SK-N-SH (cell line): ENCODE data around the gene LILRA6. TPM values are rescaled to one million over a fixed set of nuclear protein-coding genes. Genes with fewer than 3 reads are reported as not detected.
"Not testable (repeated sequence)": the region's sequence is repeated elsewhere in the genome, so short reads cannot be mapped to it uniquely, and the experiment has no call there.

ENCODE experiments used
- CTCF ChIA-PET: fragments of 300-600, 350-600 bp; formaldehyde crosslinking; extraction: SDS; loops from one replicate; lab custom pipeline; 2021; lab: Yijun Ruan, JAX
- POLR2A ChIA-PET: fragments of 350-600 bp; sonication (Branson Sonifier 250); formaldehyde crosslinking; extraction: SDS; loops from one replicate; lab custom pipeline; 2020; ENCODE audit warnings: antibody characterized with exemption, inconsistent platforms; lab: Yijun Ruan, JAX
- DNase-seq: peaks from one replicate; pipeline ENCODE4 v3.0.0; 2012
- H2AFZ ChIP-seq: fragments of 200-600 bp; sonication (generic); 2 replicates; pipeline ENCODE4 v1.8.1; 2016; ENCODE audit warnings: antibody characterized with exemption, mild to moderate bottlenecking, low read depth
- H3F3A ChIP-seq: fragments of 200-600 bp; sonication (generic); replicated peaks from 2 replicates; pipeline ENCODE3; 2016; ENCODE audit warnings: antibody characterized with exemption, mild to moderate bottlenecking; ENCODE audit not compliant: insufficient read depth
- H3K27ac ChIP-seq, 2 experiments: fragments of 200-500 bp in 1 of 2; fragments of 200-600 bp in 1 of 2; sonication (Bioruptor generic) in 1 of 2; sonication (generic), shearing (Covaris generic) in 1 of 2; 2 replicates each; pipeline versions ENCODE4 v1.5.1 to v1.6.1; 2014 to 2016; ENCODE audit warnings: low read depth in 2 of 2, inconsistent platforms in 1 of 2, low read length in 1 of 2, mild to moderate bottlenecking in 1 of 2, mixed read lengths in 1 of 2
- H3K27me3 ChIP-seq: fragments of 200-600 bp; sonication (generic), shearing (Covaris generic); 2 replicates; pipeline ENCODE4 v1.6.1; 2016; ENCODE audit warnings: mixed run types; ENCODE audit not compliant: insufficient read depth
- H3K36me3 ChIP-seq, 2 experiments: fragments of 200-500 bp in 1 of 2; fragments of 200-600 bp in 1 of 2; sonication (Bioruptor generic) in 1 of 2; sonication (generic) in 1 of 2; replicated peaks in 1 of 2; 2 replicates each; pipeline versions ENCODE3 to v1.5.1; 2014 to 2016; ENCODE audit warnings: low read length in 1 of 2, mild to moderate bottlenecking in 1 of 2; ENCODE audit not compliant: insufficient read depth in 2 of 2, control insufficient read depth in 1 of 2
- H3K4me1 ChIP-seq, 2 experiments: fragments of 200-500 bp in 1 of 2; fragments of 200-600 bp in 1 of 2; sonication (Bioruptor generic) in 1 of 2; sonication (generic), shearing (Covaris generic) in 1 of 2; 2 replicates each; pipeline versions ENCODE4 v1.5.1 to v1.6.1; 2014 to 2016; ENCODE audit warnings: low read depth in 1 of 2, low read length in 1 of 2, mixed run types in 1 of 2; ENCODE audit not compliant: insufficient read depth in 2 of 2, control insufficient read depth in 1 of 2
- H3K4me2 ChIP-seq: fragments of 200-600 bp; sonication (generic), shearing (Covaris generic); 2 replicates; pipeline ENCODE4 v1.6.1; 2017; ENCODE audit warnings: mixed run types
- H3K4me3 ChIP-seq, 2 experiments: fragments of 200-500 bp in 1 of 2; fragments of 200-600 bp in 1 of 2; sonication (Bioruptor generic) in 1 of 2; sonication (generic), shearing (Covaris generic) in 1 of 2; 2 replicates each; pipeline versions ENCODE4 v1.5.1 to v1.8.1; 2014 to 2016; ENCODE audit warnings: low read depth in 2 of 2, inconsistent platforms in 1 of 2, low read length in 1 of 2, mild to moderate bottlenecking in 1 of 2, mixed read lengths in 1 of 2, moderate library complexity in 1 of 2
- H3K79me2 ChIP-seq: fragments of 200-600 bp; sonication (generic); 2 replicates; pipeline ENCODE4 v1.8.1; 2017; ENCODE audit warnings: mild to moderate bottlenecking; ENCODE audit not compliant: insufficient read depth
- H3K9ac ChIP-seq: fragments of 200-600 bp; sonication (generic); 2 replicates; pipeline ENCODE4 v1.6.1; 2017; ENCODE audit warnings: mixed run types
- H3K9me2 ChIP-seq: fragments of 200-600 bp; sonication (generic); 2 replicates; pipeline ENCODE4 v1.6.1; 2017; ENCODE audit warnings: mixed run types
- H3K9me3 ChIP-seq: fragments of 200-600 bp; sonication (generic); 2 replicates; pipeline ENCODE4 v1.6.1; 2017; ENCODE audit warnings: mixed run types, mild to moderate bottlenecking, moderate library complexity
- H4K20me1 ChIP-seq: fragments of 200-600 bp; sonication (generic); 2 replicates; pipeline ENCODE4 v1.6.1; 2017; ENCODE audit warnings: mild to moderate bottlenecking, mixed run types; ENCODE audit not compliant: insufficient read depth
- CHD2 ChIP-seq: fragments of 150-350 bp; IDR thresholded peaks from 2 replicates; pipeline ENCODE4 v1.6.1; 2018; ENCODE audit warnings: low read length; ENCODE audit not compliant: partially characterized antibody
- ELF1 ChIP-seq: IDR thresholded peaks from 2 replicates; pipeline ENCODE4 v1.4.0; 2012
- EP300 ChIP-seq, 2 experiments: IDR thresholded peaks; 2 replicates each; pipeline versions ENCODE4 v1.4.0 to v1.6.1; 2012; ENCODE audit warnings: borderline replicate concordance in 1 of 2, low read depth in 1 of 2, low read length in 1 of 2
- EZH2phosphoT487 ChIP-seq: fragments of 200-600 bp; sonication (generic); IDR thresholded peaks from 2 replicates; pipeline ENCODE4 v1.6.1; 2017; ENCODE audit warnings: low read depth, mixed run types, mild to moderate bottlenecking, antibody characterized with exemption, moderate library complexity, borderline replicate concordance
- FOSL2 ChIP-seq: IDR thresholded peaks from 2 replicates; pipeline ENCODE4 v1.4.0; 2012; ENCODE audit warnings: low read depth, mild to moderate bottlenecking, moderate library complexity, borderline replicate concordance
- GABPA ChIP-seq: IDR thresholded peaks from 2 replicates; pipeline ENCODE4 v1.4.0; 2012; ENCODE audit warnings: low read depth, mild to moderate bottlenecking
- MXI1 ChIP-seq: IDR thresholded peaks from 2 replicates; pipeline ENCODE4 v1.6.1; 2012; ENCODE audit warnings: mild to moderate bottlenecking, low read depth, low read length, improper control_type of control experiment
- NFIC ChIP-seq: IDR thresholded peaks from 2 replicates; pipeline ENCODE4 v1.4.0; 2012; ENCODE audit warnings: borderline replicate concordance
- NRF1 ChIP-seq: IDR thresholded peaks from 2 replicates; pipeline ENCODE4 v1.6.1; 2012; ENCODE audit warnings: low read depth, mild to moderate bottlenecking, low read length
- RFX5 ChIP-seq: IDR thresholded peaks from 2 replicates; pipeline ENCODE4 v1.6.1; 2012; ENCODE audit warnings: mild to moderate bottlenecking, improper control_type of control experiment, low read length
- TCF12 ChIP-seq: IDR thresholded peaks from 2 replicates; pipeline ENCODE4 v1.4.0; 2012
- YY1 ChIP-seq: IDR thresholded peaks from 2 replicates; pipeline ENCODE4 v1.4.0; 2012; ENCODE audit warnings: low read depth, mild to moderate bottlenecking
- WGBS: methylation state at CpG from one replicate; pipeline ENCODE4 v1.1.6; 2017; ENCODE audit warnings: low lambda C conversion rate; 5-methylcytosine and 5-hydroxymethylcytosine counted together
- polyA plus RNA-seq, 3 experiments: library from polyadenylated mRNA; depleted of rRNA; stranded (reverse); fragments of >200 nt; gene quantifications; 2 replicates each; pipeline ENCODE4 v1.2.3, GENCODE V29; 2012
- TF ChIP-seq, protein P1 (sequence below): IDR thresholded peaks from 2 replicates; pipeline ENCODE4 v1.4.0; 2012; ENCODE audit warnings: low read depth, borderline replicate concordance
- TF ChIP-seq, protein P2 (sequence below): IDR thresholded peaks from 2 replicates; pipeline ENCODE4; 2012
- TF ChIP-seq, protein P3 (sequence below): IDR thresholded peaks from 2 replicates; pipeline ENCODE4 v1.4.0; 2012; ENCODE audit warnings: low read depth
- TF ChIP-seq, protein P4 (sequence below): fragments of 150-350 bp; IDR thresholded peaks from 2 replicates; pipeline ENCODE4 v1.6.1; 2016; ENCODE audit warnings: mild to moderate bottlenecking, low read depth, low read length

LILRA6 gene
- polyA plus RNA-seq, 1 of the 3 experiments (the other 2 are of a cell fraction), result not detected

DNA sequence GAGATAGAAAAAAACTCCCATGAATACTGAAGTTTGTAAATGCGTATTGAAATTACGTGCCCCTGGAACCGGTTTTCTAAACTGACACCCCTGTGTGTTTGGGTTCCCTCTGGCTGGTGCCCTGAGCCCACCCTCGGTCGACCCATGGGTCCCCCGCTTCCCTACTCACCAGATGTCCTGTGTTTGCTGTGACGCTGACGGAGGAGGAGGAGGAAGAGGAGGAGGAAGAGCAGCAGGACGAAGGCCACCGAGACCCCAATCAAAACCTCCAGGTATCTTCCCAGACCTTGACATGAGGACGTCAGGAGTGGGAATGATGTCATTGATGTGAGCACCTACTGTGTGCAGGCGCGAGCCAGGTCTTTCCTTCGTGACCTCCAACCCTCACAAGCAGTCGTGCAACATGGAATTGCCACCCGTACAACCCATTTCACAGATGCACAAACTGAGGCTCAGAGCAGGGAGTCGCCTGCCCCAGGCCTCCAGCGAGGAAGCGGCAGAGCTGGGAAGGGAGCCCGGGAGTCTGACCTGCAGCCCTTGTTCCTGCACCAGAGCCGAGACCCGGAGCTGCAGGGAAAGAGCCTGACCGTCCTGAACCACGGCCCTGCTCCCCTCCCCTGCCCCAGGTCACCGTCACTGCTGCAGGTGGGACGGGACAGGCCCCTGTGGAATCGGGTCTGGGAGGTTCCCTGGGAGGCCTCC is 23.5 kb downstream of the LILRA6 start:
- Histone ChIP-seq H3K79me2 (no peaks in the 10 kb centered on the region), H3K4me1 (peaks cover 0 to 6% of the 10 kb centered on the region in 2 experiments; a peak in 1 of 4 replicates), H2AFZ (no peak overlapping the region), H3K4me3 (no peak overlapping the region), H3F3A (no peaks in the 10 kb centered on the region), H3K4me2 (no peak overlapping the region), H3K27ac (no peak overlapping the region), H3K9me3 (no peaks in the 10 kb centered on the region), H3K36me3 (no peaks in the 10 kb centered on the region), H3K9me2 (no peaks in the 10 kb centered on the region), H3K9ac (no peak overlapping the region), H4K20me1 (no peaks in the 10 kb centered on the region), H3K27me3 (peaks cover 17% of the 10 kb centered on the region; the same call in 1 of the 2 replicates)
- DNase-seq, result no peak
- WGBS, result 93% methylated on average over 20 of the region's 27 CpGs
- POLR2A ChIA-PET, result no interaction called here
- TF ChIP-seq EP300 (IDR thresholded peaks at IDR 0.05; ENCODE audit: borderline replicate concordance in 1 of 2, low read depth in 1 of 2, low read length in 1 of 2) (no peak), RFX5 (no peak), ELF1 (no peak), GABPA (no peak)
- TF ChIP-seq, protein P1, sequence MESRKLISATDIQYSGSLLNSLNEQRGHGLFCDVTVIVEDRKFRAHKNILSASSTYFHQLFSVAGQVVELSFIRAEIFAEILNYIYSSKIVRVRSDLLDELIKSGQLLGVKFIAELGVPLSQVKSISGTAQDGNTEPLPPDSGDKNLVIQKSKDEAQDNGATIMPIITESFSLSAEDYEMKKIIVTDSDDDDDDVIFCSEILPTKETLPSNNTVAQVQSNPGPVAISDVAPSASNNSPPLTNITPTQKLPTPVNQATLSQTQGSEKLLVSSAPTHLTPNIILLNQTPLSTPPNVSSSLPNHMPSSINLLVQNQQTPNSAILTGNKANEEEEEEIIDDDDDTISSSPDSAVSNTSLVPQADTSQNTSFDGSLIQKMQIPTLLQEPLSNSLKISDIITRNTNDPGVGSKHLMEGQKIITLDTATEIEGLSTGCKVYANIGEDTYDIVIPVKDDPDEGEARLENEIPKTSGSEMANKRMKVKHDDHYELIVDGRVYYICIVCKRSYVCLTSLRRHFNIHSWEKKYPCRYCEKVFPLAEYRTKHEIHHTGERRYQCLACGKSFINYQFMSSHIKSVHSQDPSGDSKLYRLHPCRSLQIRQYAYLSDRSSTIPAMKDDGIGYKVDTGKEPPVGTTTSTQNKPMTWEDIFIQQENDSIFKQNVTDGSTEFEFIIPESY, result no peak
- CTCF ChIA-PET, result no interaction called here

DNA sequence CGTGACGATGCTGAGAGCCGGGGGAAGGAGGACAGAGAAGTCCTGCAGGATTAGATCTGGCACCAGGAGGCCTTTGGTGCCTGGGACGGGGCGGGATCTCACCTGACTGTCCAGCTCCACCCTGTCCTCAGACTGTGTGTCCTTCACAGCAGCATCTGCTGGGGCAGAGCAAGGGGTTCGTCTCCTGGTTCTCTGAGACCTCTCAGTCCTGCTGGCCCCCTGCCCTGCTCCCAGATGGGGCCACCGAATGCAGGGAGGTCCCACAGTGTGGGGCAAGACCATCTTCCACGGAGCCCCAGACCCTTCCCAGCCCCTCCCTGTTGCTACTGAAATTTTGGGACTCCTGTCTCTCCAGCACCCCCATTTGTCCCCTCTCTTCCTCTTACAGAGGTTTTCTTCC is 24.3 kb downstream of the LILRA6 start:
- no peak for TF ChIP-seq EP300 (IDR thresholded peaks at IDR 0.05; ENCODE audit: borderline replicate concordance in 1 of 2, low read depth in 1 of 2, low read length in 1 of 2)
- TF ChIP-seq, protein P2, sequence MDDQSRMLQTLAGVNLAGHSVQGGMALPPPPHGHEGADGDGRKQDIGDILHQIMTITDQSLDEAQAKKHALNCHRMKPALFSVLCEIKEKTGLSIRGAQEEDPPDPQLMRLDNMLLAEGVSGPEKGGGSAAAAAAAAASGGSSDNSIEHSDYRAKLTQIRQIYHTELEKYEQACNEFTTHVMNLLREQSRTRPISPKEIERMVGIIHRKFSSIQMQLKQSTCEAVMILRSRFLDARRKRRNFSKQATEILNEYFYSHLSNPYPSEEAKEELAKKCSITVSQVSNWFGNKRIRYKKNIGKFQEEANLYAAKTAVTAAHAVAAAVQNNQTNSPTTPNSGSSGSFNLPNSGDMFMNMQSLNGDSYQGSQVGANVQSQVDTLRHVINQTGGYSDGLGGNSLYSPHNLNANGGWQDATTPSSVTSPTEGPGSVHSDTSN, result no peak
- no peak for TF ChIP-seq YY1
- no peak for TF ChIP-seq NRF1
- no peak for TF ChIP-seq NFIC
- TF ChIP-seq TCF12, result no peak
- no peak for TF ChIP-seq CHD2
- TF ChIP-seq FOSL2, result no peak
- TF ChIP-seq MXI1, result no peak
- TF ChIP-seq, protein P3, sequence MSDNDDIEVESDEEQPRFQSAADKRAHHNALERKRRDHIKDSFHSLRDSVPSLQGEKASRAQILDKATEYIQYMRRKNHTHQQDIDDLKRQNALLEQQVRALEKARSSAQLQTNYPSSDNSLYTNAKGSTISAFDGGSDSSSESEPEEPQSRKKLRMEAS, result no peak
- TF ChIP-seq EZH2phosphoT487, result no peak
- TF ChIP-seq, protein P4, sequence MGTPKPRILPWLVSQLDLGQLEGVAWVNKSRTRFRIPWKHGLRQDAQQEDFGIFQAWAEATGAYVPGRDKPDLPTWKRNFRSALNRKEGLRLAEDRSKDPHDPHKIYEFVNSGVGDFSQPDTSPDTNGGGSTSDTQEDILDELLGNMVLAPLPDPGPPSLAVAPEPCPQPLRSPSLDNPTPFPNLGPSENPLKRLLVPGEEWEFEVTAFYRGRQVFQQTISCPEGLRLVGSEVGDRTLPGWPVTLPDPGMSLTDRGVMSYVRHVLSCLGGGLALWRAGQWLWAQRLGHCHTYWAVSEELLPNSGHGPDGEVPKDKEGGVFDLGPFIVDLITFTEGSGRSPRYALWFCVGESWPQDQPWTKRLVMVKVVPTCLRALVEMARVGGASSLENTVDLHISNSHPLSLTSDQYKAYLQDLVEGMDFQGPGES, result no peak
- Histone ChIP-seq H3K9me2 (no peaks in the 10 kb centered on the region), H4K20me1 (no peaks in the 10 kb centered on the region), H3K27me3 (peaks cover 11% of the 10 kb centered on the region; the same call in 1 of the 2 replicates), H3K9ac (no peak overlapping the region), H2AFZ (no peak overlapping the region), H3F3A (no peaks in the 10 kb centered on the region), H3K4me3 (no peak overlapping the region), H3K36me3 (no peaks in the 10 kb centered on the region), H3K4me1 (peaks cover 0 to 5% of the 10 kb centered on the region in 2 experiments; a peak in 1 of 4 replicates), H3K27ac (no peak overlapping the region), H3K79me2 (no peaks in the 10 kb centered on the region), H3K9me3 (no peaks in the 10 kb centered on the region), H3K4me2 (no peak overlapping the region)
- WGBS, result 71% methylated on average over 1 of the region's 8 CpGs
- ChIA-PET POLR2A (no interaction called here), CTCF (no interaction called here)
- no peak for DNase-seq

DNA sequence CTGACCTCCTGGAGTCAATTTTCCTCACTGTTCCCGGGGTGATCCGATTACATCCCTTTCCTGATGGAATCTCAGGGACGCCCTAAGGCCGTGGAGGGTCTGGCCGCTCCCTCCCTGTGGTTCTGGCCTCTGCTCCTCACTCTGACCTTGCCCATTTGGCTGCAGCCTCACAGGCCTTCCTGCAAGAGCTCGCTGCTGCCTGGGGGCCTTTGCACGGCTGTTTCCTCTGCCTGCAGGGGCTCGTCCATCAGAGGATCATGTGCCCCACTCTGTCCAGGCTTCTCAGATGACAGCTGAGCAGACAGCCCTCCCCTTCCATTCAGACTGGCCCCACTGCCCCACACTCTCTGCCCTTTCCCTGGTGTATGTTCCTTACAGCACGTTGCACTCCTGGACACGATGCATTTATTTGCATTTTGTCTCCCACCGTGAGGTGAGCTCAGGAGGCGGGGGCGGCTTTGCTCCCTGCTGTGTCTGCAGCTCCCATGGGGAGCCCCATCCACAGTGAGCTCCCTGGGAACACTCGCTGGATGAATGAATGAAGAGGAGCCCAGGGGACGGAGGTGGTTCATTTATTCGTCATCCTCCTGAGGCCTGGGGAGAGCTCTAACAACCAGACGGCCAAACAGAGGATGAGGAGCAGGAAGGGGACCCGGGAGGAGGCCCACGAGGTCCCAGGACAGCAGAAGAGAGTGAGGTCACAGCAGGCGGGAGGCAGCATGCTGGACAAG is 24.9 kb downstream of the LILRA6 start:
- H3K9ac ChIP-seq, CTCF ChIA-PET, H3F3A ChIP-seq, POLR2A ChIA-PET, H3K9me2 ChIP-seq, H4K20me1 ChIP-seq, H3K4me2 ChIP-seq, H3K27me3 ChIP-seq, H3K4me3 ChIP-seq, H3K36me3 ChIP-seq, H3K4me1 ChIP-seq, H2AFZ ChIP-seq, DNase-seq, H3K79me2 ChIP-seq, H3K9me3 ChIP-seq, H3K27ac ChIP-seq: not testable (repeated sequence)
- 58% methylated on average over 16 of the region's 20 CpGs for WGBS
